T-helper 1 cell treated with Interleukin-12 subunit alpha and Interleukin-12 subunit beta and Interleukin-4 antibody, amounts not matched to agents 30 ng/mL and 1 ng/mL, for 36 hours (primary cell): ENCODE results near the gene SH3BP4. TPM values are rescaled to one million over a fixed set of nuclear protein-coding genes. Genes with fewer than 3 reads are reported as not detected.
"Not testable (repeated sequence)": the region's sequence is repeated elsewhere in the genome, so short reads cannot be mapped to it uniquely, and the experiment has no call there.

Experiments
- intact Hi-C: fragments of 100-400 bp; cut with micrococcal nuclease; formaldehyde crosslinking; loops from one replicate; pipeline ENCODE4 v1.15.1; 2024
- total RNA-seq: library from RNA; stranded (reverse); gene quantifications from 2 replicates; pipeline ENCODE4 v1.2.3, GENCODE V29; 2022

SH3BP4 gene
- total RNA-seq, 1 donor from 2014 or later, result 0.12 TPM

- intact Hi-C loops, result no loop called here
These were observed 102.7 kb downstream of the SH3BP4 start for GRCh38 chr2:235054475-235054874.

- intact Hi-C loops, result no loop called here
These were observed 103.1 kb downstream of the SH3BP4 start for GRCh38 chr2:235054919-235055318.

GRCh38 chr2:235055891-235056516 lies 104.2 kb downstream of the SH3BP4 start:
- intact Hi-C loops, result no loop called here

GRCh38 chr2:235056768-235057167 lies 105.0 kb downstream of the SH3BP4 start:
- intact Hi-C loops, result no loop called here

- intact Hi-C loops, result not testable (repeated sequence)
These were observed 105.8 kb downstream of the SH3BP4 start for GRCh38 chr2:235057616-235058015.

GRCh38 chr2:235059161-235059560 lies 107.3 kb downstream of the SH3BP4 start:
- intact Hi-C loops, result no loop called here

GRCh38 chr2:235061656-235062055 lies 109.8 kb downstream of the SH3BP4 start:
- intact Hi-C loops, result no loop called here

GRCh38 chr2:235063471-235063961 lies 111.7 kb downstream of the SH3BP4 start:
- intact Hi-C loops, result no loop called here

GRCh38 chr2:235064976-235065375 lies 113.2 kb downstream of the SH3BP4 start:
- intact Hi-C loops, result no loop called here

- intact Hi-C loops, result no loop called here
These were observed 114.7 kb downstream of the SH3BP4 start for GRCh38 chr2:235066490-235066889.

GRCh38 chr2:235066895-235067294 lies 115.1 kb downstream of the SH3BP4 start:
- intact Hi-C loops, result no loop called here

- intact Hi-C loops, result no loop called here
These were observed 116.9 kb downstream of the SH3BP4 start for GRCh38 chr2:235068701-235069100.

GRCh38 chr2:235070063-235070706 lies 118.4 kb downstream of the SH3BP4 start:
- intact Hi-C loops, result no loop called here

GRCh38 chr2:235073868-235074413 lies 122.1 kb downstream of the SH3BP4 start:
- intact Hi-C loops, result no loop called here

- intact Hi-C loops, result no loop called here
These were observed 125.2 kb downstream of the SH3BP4 start for GRCh38 chr2:235077046-235077445.

GRCh38 chr2:235078182-235078581 lies 126.4 kb downstream of the SH3BP4 start:
- intact Hi-C loops, result no loop called here

GRCh38 chr2:235078914-235079472 lies 127.2 kb downstream of the SH3BP4 start:
- intact Hi-C loops, result no loop called here

GRCh38 chr2:235080101-235080500 lies 128.3 kb downstream of the SH3BP4 start:
- intact Hi-C loops, result no loop called here

- intact Hi-C loops, result no loop called here
These were observed 130.9 kb downstream of the SH3BP4 start for GRCh38 chr2:235082578-235083338.

GRCh38 chr2:235083822-235084221 lies 132.0 kb downstream of the SH3BP4 start:
- intact Hi-C loops, result no loop called here

- intact Hi-C loops, result no loop called here
These were observed 132.6 kb downstream of the SH3BP4 start for GRCh38 chr2:235084424-235084823.

GRCh38 chr2:235085476-235085875 lies 133.7 kb downstream of the SH3BP4 start:
- intact Hi-C loops, result no loop called here
